H9 (cell line): ENCODE measurements around the gene TIMM17A. TPM values are rescaled to one million over a fixed set of nuclear protein-coding genes. Genes with fewer than 3 reads are reported as not detected.

Experiments used
- DNase-seq: peaks from one replicate; pipeline ENCODE4 v3.0.0-alpha.2; 2017
- H2AFZ ChIP-seq: one replicate; pipeline ENCODE4 v1.6.1; 2013; ENCODE audit warnings: mild to moderate bottlenecking, low read length, control low read depth, moderate library complexity
- H2AK5ac ChIP-seq: 2 replicates; pipeline ENCODE4 v1.6.1; 2013; ENCODE audit warnings: low read length, control low read depth, mixed read lengths; ENCODE audit not compliant: insufficient read length
- H2BK120ac ChIP-seq: one replicate; pipeline ENCODE4 v1.6.1; 2013; ENCODE audit warnings: low read depth, mild to moderate bottlenecking, low read length, control low read depth, inconsistent platforms; ENCODE audit not compliant: poor library complexity, severe bottlenecking
- H2BK12ac ChIP-seq: 2 replicates; pipeline ENCODE4 v1.6.1; 2013; ENCODE audit warnings: low read length, control low read depth, mixed read lengths, low read depth; ENCODE audit not compliant: insufficient read length
- H2BK15ac ChIP-seq: 2 replicates; pipeline ENCODE4 v1.6.1; 2013; ENCODE audit warnings: low read depth, low read length, control low read depth
- H2BK20ac ChIP-seq: one replicate; pipeline ENCODE4 v1.6.1; 2013; ENCODE audit warnings: low read depth, mild to moderate bottlenecking, low read length, control low read depth, inconsistent platforms; ENCODE audit not compliant: poor library complexity, severe bottlenecking
- H2BK5ac ChIP-seq: 2 replicates; pipeline ENCODE4 v1.6.1; 2013; ENCODE audit warnings: low read length, control low read depth, mixed read lengths; ENCODE audit not compliant: insufficient read length
- H3K14ac ChIP-seq: 2 replicates; pipeline ENCODE4 v1.6.1; 2013; ENCODE audit warnings: low read length, control low read depth; ENCODE audit not compliant: insufficient read depth
- H3K18ac ChIP-seq: 2 replicates; pipeline ENCODE4 v1.6.1; 2013; ENCODE audit warnings: low read depth, mild to moderate bottlenecking, mixed read lengths, low read length, control low read depth; ENCODE audit not compliant: insufficient read length
- H3K23ac ChIP-seq: 2 replicates; pipeline ENCODE4 v1.6.1; 2013; ENCODE audit warnings: low read length, control low read depth, mixed read lengths, low read depth; ENCODE audit not compliant: insufficient read length
- H3K23me2 ChIP-seq: 2 replicates; pipeline ENCODE4 v1.6.1; 2013; ENCODE audit warnings: low read depth, mild to moderate bottlenecking, mixed read lengths, low read length, control low read depth; ENCODE audit not compliant: insufficient read length, poor library complexity, severe bottlenecking
- H3K27ac ChIP-seq: 2 replicates; pipeline ENCODE4 v1.5.1; 2013; ENCODE audit warnings: low read length, control low read depth, mixed read lengths, low read depth; ENCODE audit not compliant: insufficient read length
- H3K27me3 ChIP-seq: 2 replicates; pipeline ENCODE4 v1.6.1; 2013; ENCODE audit warnings: low read length, control low read depth, inconsistent platforms; ENCODE audit not compliant: insufficient read depth
- H3K4ac ChIP-seq: 2 replicates; pipeline ENCODE4 v1.6.1; 2013; ENCODE audit warnings: low read depth, mild to moderate bottlenecking, control low read depth, inconsistent platforms, low read length, moderate library complexity
- H3K4me1 ChIP-seq: 2 replicates; pipeline ENCODE4 v1.6.1; 2013; ENCODE audit warnings: low read length, control low read depth, inconsistent platforms; ENCODE audit not compliant: insufficient read depth
- H3K4me2 ChIP-seq: 2 replicates; pipeline ENCODE4 v1.6.1; 2013; ENCODE audit warnings: low read length, control low read depth, mixed read lengths; ENCODE audit not compliant: insufficient read length, insufficient read depth
- H3K56ac ChIP-seq: 2 replicates; pipeline ENCODE4 v1.6.1; 2013; ENCODE audit warnings: low read depth, mild to moderate bottlenecking, mixed read lengths, low read length, control low read depth; ENCODE audit not compliant: insufficient read length
- H3K79me1 ChIP-seq: 2 replicates; pipeline ENCODE4 v1.6.1; 2013; ENCODE audit warnings: low read depth, mild to moderate bottlenecking, moderate library complexity, low read length, control low read depth, inconsistent platforms; ENCODE audit not compliant: insufficient read depth, poor library complexity, severe bottlenecking
- H3K79me2 ChIP-seq: 2 replicates; pipeline ENCODE4 v1.6.1; 2013; ENCODE audit warnings: low read length, control low read depth, inconsistent platforms; ENCODE audit not compliant: insufficient read depth
- H3K9ac ChIP-seq: 2 replicates; pipeline ENCODE4 v1.6.1; 2013; ENCODE audit warnings: low read length, control low read depth, mixed read lengths; ENCODE audit not compliant: insufficient read length; ENCODE audit errors: extremely low read depth
- H3K9me3 ChIP-seq: one replicate; pipeline ENCODE4 v1.6.1; 2013; ENCODE audit warnings: low read depth, low read length, inconsistent platforms; ENCODE audit not compliant: control insufficient read depth
- H3T11ph ChIP-seq: one replicate; pipeline ENCODE4 v1.6.1; 2013; ENCODE audit warnings: mild to moderate bottlenecking, low read length, control low read depth, inconsistent platforms
- H4K20me1 ChIP-seq: one replicate; pipeline ENCODE4 v1.6.1; 2013; ENCODE audit not compliant: control insufficient read depth, insufficient read length, insufficient read depth
- H4K5ac ChIP-seq: 2 replicates; pipeline ENCODE4 v1.6.1; 2013; ENCODE audit warnings: low read depth, mild to moderate bottlenecking, mixed read lengths, low read length, control low read depth; ENCODE audit not compliant: insufficient read length
- H4K8ac ChIP-seq: replicated peaks from 2 replicates; pipeline ENCODE4 v1.6.1; 2013; ENCODE audit warnings: low read length, control low read depth, mixed read lengths, low read depth; ENCODE audit not compliant: insufficient read length
- H4K91ac ChIP-seq: 2 replicates; pipeline ENCODE4 v1.6.1; 2013; ENCODE audit warnings: low read depth, mild to moderate bottlenecking, moderate library complexity, mixed read lengths, low read length, control low read depth; ENCODE audit not compliant: insufficient read length
- H3K27ac Mint-ChIP-seq, 3 experiments: 2 replicates in 2 of 3; 3 replicates in 1 of 3; pipeline ENCODE4 v1.8.0; 2020 to 2021; ENCODE audit warnings: mixed read lengths in 3 of 3, mild to moderate bottlenecking in 1 of 3, moderate library complexity in 1 of 3
- H3K27me3 Mint-ChIP-seq: 2 replicates; pipeline ENCODE4 v1.8.0; 2021; ENCODE audit warnings: low read depth, mild to moderate bottlenecking, moderate library complexity, mixed read lengths
- H3K36me3 Mint-ChIP-seq, 3 experiments: 2 replicates in 2 of 3; 3 replicates in 1 of 3; pipeline ENCODE4 v1.8.0; 2020 to 2021; ENCODE audit warnings: low read depth in 3 of 3, mixed read lengths in 3 of 3; ENCODE audit not compliant: insufficient read depth in 1 of 3
- H3K4me1 Mint-ChIP-seq, 2 experiments: 2 replicates each; pipeline ENCODE4 v1.8.0; 2020; ENCODE audit warnings: mixed read lengths in 2 of 2
- H3K4me3 Mint-ChIP-seq, 2 experiments: 2 replicates in 1 of 2; 3 replicates in 1 of 2; pipeline ENCODE4 v1.8.0; 2020 to 2021; ENCODE audit warnings: mild to moderate bottlenecking in 2 of 2, mixed read lengths in 2 of 2, moderate library complexity in 1 of 2
- H3K9me3 Mint-ChIP-seq, 2 experiments: 2 replicates in 1 of 2; 3 replicates in 1 of 2; pipeline ENCODE4 v1.8.0; 2020; ENCODE audit warnings: mild to moderate bottlenecking in 2 of 2, mixed read lengths in 2 of 2, moderate library complexity in 1 of 2
- WGBS: extraction: QIAGEN DNeasy Blood & Tissue Kit; methylation state at CpG from one replicate; pipeline ENCODE4 v1.1.7; 2013; ENCODE audit warnings: missing lambda C conversion rate, low lambda C conversion rate, mixed read lengths; ENCODE audit not compliant: insufficient read length; ENCODE audit errors: extremely low coverage; 5-methylcytosine and 5-hydroxymethylcytosine counted together
- total RNA-seq: library from RNA; stranded (reverse); gene quantifications from 2 replicates; pipeline ENCODE4 v1.2.1, GENCODE V29; 2021
- TF ChIP-seq, protein P1 (sequence below): fragments of 200-600 bp; sonication (generic); conservative IDR thresholded peaks from 3 replicates; pipeline ENCODE4 v1.8.0; 2021; ENCODE audit warnings: antibody characterized with exemption, mild to moderate bottlenecking

Gene TIMM17A
- total RNA-seq, 1 experiment from 2014 or later, result 60.9 TPM

DNA sequence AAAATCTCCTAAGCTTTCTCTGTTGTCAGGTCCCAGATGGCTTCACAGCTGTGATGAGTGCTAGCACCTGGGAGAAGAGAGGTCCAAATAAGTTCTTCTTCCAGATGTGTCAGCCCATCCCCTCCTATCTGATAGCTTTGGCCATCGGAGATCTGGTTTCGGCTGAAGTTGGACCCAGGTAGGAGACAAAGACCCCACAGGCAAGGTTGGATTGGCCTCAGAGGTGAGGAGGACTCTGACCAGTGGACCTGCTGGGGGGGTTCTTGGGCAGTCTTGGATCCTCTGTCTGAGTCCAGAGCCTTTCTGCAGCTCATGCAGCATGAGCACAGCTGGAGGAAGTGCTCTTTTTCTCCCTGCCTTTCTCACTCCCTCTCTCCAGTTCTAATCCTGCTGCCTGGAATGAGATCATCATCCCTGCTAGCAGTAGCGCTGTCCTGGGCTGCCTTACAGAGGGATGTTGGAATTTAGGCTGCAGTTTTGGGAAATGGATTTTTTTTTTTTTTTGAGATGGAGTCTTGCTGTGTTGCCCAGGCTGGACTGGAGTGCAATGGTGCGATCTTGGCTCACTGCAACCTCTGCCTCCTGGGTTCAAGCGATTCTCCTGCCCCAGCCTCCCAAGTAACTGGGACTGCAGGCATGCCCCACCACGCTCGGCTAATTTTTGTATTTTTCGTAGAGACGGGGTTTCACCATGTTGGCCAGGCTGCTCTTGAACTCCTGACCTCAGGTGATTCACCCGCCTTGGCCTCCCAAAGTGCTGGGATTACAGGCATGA is 34.2 kb downstream of the TIMM17A start:
- Histone ChIP-seq H3K23me2 (no peaks in the 10 kb centered on the region), H3K27ac (no peak overlapping the region), H3K23ac (no peak overlapping the region), H4K5ac (no peak overlapping the region), H2AFZ (no peak overlapping the region), H2BK12ac (no peak overlapping the region), H3K56ac (no peak overlapping the region), H3T11ph (no peak overlapping the region), H3K4me1 (no peaks in the 10 kb centered on the region), H2BK20ac (no peak overlapping the region), H4K8ac (no peak overlapping the region), H3K9me3 (no peaks in the 10 kb centered on the region), H3K4me2 (no peak overlapping the region), H3K14ac (no peak overlapping the region), H2AK5ac (no peak overlapping the region), H4K91ac (no peak overlapping the region), H2BK120ac (no peak overlapping the region), H3K27me3 (no peaks in the 10 kb centered on the region), H2BK5ac (no peak overlapping the region), H3K4ac (no peak overlapping the region), H4K20me1 (no peaks in the 10 kb centered on the region), H3K18ac (no peak overlapping the region), H2BK15ac (no peak overlapping the region), H3K79me1 (no peaks in the 10 kb centered on the region), H3K79me2 (peaks cover 7% of the 10 kb centered on the region; the same call in 1 of the 2 replicates), H3K9ac (no peak overlapping the region)
- Mint-ChIP-seq H3K4me1 (peaks cover 6 to 8% of the 10 kb centered on the region in 2 experiments), H3K27me3 (no peaks in the 10 kb centered on the region), H3K9me3 (no peaks in the 10 kb centered on the region; a peak in 1 of 5 replicates), H3K4me3 (no peak overlapping the region), H3K36me3 (peaks cover 20 to 63% (median 49%) of the 10 kb centered on the region in 3 experiments), H3K27ac (no peak overlapping the region; a peak in 1 of 7 replicates)
- no CpG with 5 or more reads among the region's 10 CpGs for WGBS
- TF ChIP-seq, protein P1, sequence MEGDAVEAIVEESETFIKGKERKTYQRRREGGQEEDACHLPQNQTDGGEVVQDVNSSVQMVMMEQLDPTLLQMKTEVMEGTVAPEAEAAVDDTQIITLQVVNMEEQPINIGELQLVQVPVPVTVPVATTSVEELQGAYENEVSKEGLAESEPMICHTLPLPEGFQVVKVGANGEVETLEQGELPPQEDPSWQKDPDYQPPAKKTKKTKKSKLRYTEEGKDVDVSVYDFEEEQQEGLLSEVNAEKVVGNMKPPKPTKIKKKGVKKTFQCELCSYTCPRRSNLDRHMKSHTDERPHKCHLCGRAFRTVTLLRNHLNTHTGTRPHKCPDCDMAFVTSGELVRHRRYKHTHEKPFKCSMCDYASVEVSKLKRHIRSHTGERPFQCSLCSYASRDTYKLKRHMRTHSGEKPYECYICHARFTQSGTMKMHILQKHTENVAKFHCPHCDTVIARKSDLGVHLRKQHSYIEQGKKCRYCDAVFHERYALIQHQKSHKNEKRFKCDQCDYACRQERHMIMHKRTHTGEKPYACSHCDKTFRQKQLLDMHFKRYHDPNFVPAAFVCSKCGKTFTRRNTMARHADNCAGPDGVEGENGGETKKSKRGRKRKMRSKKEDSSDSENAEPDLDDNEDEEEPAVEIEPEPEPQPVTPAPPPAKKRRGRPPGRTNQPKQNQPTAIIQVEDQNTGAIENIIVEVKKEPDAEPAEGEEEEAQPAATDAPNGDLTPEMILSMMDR, result no peak
- no peak for DNase-seq
